Esophagus squamous epithelium (tissue), 4 donors: ENCODE measurements around the gene KRTAP21-2.

ENCODE experiments used
- POLR2A ChIP-seq, 4 donors: fragments of 450-650 bp; IDR thresholded peaks; one replicate each; pipeline ENCODE4 v1.6.1; 2017; ENCODE audit warnings: antibody characterized with exemption in 4 of 4, mild to moderate bottlenecking in 4 of 4, moderate library complexity in 3 of 4
- TF ChIP-seq, protein P1 (sequence below), 6 experiments: fragments of 450-650 bp in 4 of 6; fragments of 200-600 bp in 2 of 6; sonication (generic) in 2 of 6; IDR thresholded peaks; one replicate each; pipeline ENCODE4 v1.5.1; 2016 to 2019; ENCODE audit warnings: antibody characterized with exemption in 6 of 6, mild to moderate bottlenecking in 4 of 6, moderate library complexity in 4 of 6

DNA sequence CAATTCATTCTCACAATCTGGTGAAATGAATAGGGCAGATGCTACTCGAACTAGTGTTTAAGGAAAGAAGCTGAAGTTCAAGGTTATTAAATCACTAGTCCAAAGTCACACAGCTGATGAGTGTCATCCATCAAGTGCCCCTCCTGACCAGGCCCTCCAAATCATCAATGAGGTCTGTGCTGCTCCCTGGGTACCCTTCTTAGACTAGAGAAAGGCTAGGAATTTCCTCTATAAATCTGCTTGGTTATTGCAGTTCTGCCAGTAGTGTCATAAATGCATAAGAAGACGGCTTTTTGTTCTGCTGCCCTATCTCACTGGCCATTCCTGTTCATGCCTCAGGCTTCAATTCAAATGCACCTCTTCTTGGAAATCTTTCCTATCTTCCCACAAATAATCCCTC lies 13.7 kb upstream of the KRTAP21-2 start:
- TF ChIP-seq, protein P1, sequence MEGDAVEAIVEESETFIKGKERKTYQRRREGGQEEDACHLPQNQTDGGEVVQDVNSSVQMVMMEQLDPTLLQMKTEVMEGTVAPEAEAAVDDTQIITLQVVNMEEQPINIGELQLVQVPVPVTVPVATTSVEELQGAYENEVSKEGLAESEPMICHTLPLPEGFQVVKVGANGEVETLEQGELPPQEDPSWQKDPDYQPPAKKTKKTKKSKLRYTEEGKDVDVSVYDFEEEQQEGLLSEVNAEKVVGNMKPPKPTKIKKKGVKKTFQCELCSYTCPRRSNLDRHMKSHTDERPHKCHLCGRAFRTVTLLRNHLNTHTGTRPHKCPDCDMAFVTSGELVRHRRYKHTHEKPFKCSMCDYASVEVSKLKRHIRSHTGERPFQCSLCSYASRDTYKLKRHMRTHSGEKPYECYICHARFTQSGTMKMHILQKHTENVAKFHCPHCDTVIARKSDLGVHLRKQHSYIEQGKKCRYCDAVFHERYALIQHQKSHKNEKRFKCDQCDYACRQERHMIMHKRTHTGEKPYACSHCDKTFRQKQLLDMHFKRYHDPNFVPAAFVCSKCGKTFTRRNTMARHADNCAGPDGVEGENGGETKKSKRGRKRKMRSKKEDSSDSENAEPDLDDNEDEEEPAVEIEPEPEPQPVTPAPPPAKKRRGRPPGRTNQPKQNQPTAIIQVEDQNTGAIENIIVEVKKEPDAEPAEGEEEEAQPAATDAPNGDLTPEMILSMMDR (IDR thresholded peaks at IDR 0.05), result no peak
- no peak for TF ChIP-seq POLR2A (IDR thresholded peaks at IDR 0.05)
